A549 (cell line): ENCODE results near the gene SELENOO. TPM values are rescaled to one million over a fixed set of nuclear protein-coding genes. Genes with fewer than 3 reads are reported as not detected.
"Not testable (repeated sequence)": the region's sequence is repeated elsewhere in the genome, so short reads cannot be mapped to it uniquely, and the experiment has no call there.

Source experiments
- ATAC-seq, 2 experiments: fragments of 200-7000 bp in 1 of 2; fragments of >200 bp in 1 of 2; cut with Nextera tagmentation in 1 of 2; cut with Tn5 transposase in 1 of 2; 3 replicates each; pipeline versions ENCODE4 v1.8.0 to v1.9.1; 2018 to 2020; ENCODE audit warnings: mild to moderate bottlenecking in 1 of 2, moderate library complexity in 1 of 2
- CTCF ChIA-PET: fragments of 300-600 bp; sonication (Branson Sonifier 250); formaldehyde crosslinking; extraction: SDS; loops from one replicate; lab custom pipeline; 2021; ENCODE audit warnings: antibody characterized with exemption, inconsistent platforms; lab: Yijun Ruan, JAX
- POLR2A ChIA-PET: fragments of 350-600 bp; formaldehyde crosslinking; extraction: SDS; loops from one replicate; lab custom pipeline; 2021; ENCODE audit warnings: antibody characterized with exemption, inconsistent platforms; lab: Yijun Ruan, JAX
- DNase-seq, 2 experiments: peaks; one replicate each; pipeline versions ENCODE4 v3.0.0 to v3.0.0-alpha.2; 2011 to 2016; ENCODE audit warnings: low read depth in 1 of 2, low spot score in 1 of 2
- FAIRE-seq: peaks from 2 replicates; lab custom pipeline; 2011; peaks lifted over from hg19 to GRCh38; lab: Jason Lieb, UNC
- H3K27ac ChIP-seq, 2 experiments: fragments of >200 bp; sonication (Bioruptor Twin); formaldehyde crosslinking; 3 replicates each; pipeline ENCODE4 v1.5.1; 2016 to 2017
- H3K4me1 ChIP-seq: fragments of >200 bp; sonication (Bioruptor Twin); formaldehyde crosslinking; 3 replicates; pipeline ENCODE4 v1.6.1; 2016
- H3K4me2 ChIP-seq: fragments of >200 bp; sonication (Bioruptor Twin); formaldehyde crosslinking; 3 replicates; pipeline ENCODE4 v1.6.1; 2016
- H3K4me3 ChIP-seq: fragments of >200 bp; sonication (Bioruptor Twin); formaldehyde crosslinking; 3 replicates; pipeline ENCODE4 v1.5.1; 2016
- H3K9me3 ChIP-seq: fragments of >200 bp; sonication (Bioruptor Twin); formaldehyde crosslinking; 3 replicates; pipeline ENCODE4 v1.6.1; 2016
- BHLHE40 ChIP-seq: IDR thresholded peaks from 2 replicates; pipeline ENCODE4 v1.6.1; 2012; ENCODE audit warnings: low read depth, low read length, inconsistent platforms
- CBX2 ChIP-seq: fragments of 200-600 bp; sonication (generic); IDR thresholded peaks from 2 replicates; pipeline ENCODE4 v1.6.1; 2016; ENCODE audit warnings: low read depth, mild to moderate bottlenecking, borderline replicate concordance
- CEBPB ChIP-seq, 2 experiments: fragments of >200 bp in 1 of 2; sonication (Bioruptor Twin) in 1 of 2; formaldehyde crosslinking in 1 of 2; IDR thresholded peaks; 2 replicates each; pipeline ENCODE4 v1.6.1; 2012 to 2016
- CHD2 ChIP-seq: fragments of 150-350 bp; IDR thresholded peaks from 2 replicates; pipeline ENCODE4 v1.6.1; 2014; ENCODE audit warnings: low read length; ENCODE audit not compliant: partially characterized antibody
- EHMT2 ChIP-seq: fragments of 200-600 bp; sonication (generic); IDR thresholded peaks from 2 replicates; pipeline ENCODE4 v1.6.1; 2016; ENCODE audit warnings: antibody characterized with exemption, low read depth, mild to moderate bottlenecking, moderate library complexity
- FOSL2 ChIP-seq, 2 experiments: fragments of 450-650 bp in 1 of 2; fragments of >200 bp in 1 of 2; sonication (Bioruptor Twin) in 1 of 2; formaldehyde crosslinking; IDR thresholded peaks; 2 replicates each; pipeline versions ENCODE4 v1.5.0 to v1.6.1; 2016 to 2020; ENCODE audit warnings: mild to moderate bottlenecking in 1 of 2, moderate library complexity in 1 of 2
- HOXA7 ChIP-seq: fragments of 250-450 bp; sonication (Bioruptor Pico); IDR thresholded peaks from 2 replicates; pipeline ENCODE4 v1.5.0; 2020; ENCODE audit warnings: mild to moderate bottlenecking, moderate library complexity
- HOXB13 ChIP-seq: fragments of 250-450 bp; sonication (Bioruptor Pico); IDR thresholded peaks from 2 replicates; pipeline ENCODE4 v1.5.0; 2020; ENCODE audit warnings: low read depth, mild to moderate bottlenecking, moderate library complexity
- HOXB5 ChIP-seq: fragments of 250-450 bp; sonication (Bioruptor Pico); IDR thresholded peaks from 2 replicates; pipeline ENCODE4 v1.5.0; 2020; ENCODE audit warnings: mild to moderate bottlenecking, moderate library complexity
- JUN ChIP-seq, 2 experiments: fragments of >200 bp; sonication (Bioruptor Twin); formaldehyde crosslinking; IDR thresholded peaks; 2 replicates in 1 of 2; 3 replicates in 1 of 2; pipeline ENCODE4 v1.6.1; 2016 to 2017
- JUNB ChIP-seq: fragments of >200 bp; sonication (Bioruptor Twin); formaldehyde crosslinking; IDR thresholded peaks from 2 replicates; pipeline ENCODE4 v1.6.1; 2016
- MAFK ChIP-seq: fragments of 450-650 bp; IDR thresholded peaks from 2 replicates; pipeline ENCODE4 v1.6.1; 2014; ENCODE audit not compliant: partially characterized antibody
- MAZ ChIP-seq: fragments of 150-350 bp; IDR thresholded peaks from 2 replicates; pipeline ENCODE4 v1.6.1; 2014; ENCODE audit warnings: antibody characterized with exemption, low read depth, low read length, borderline replicate concordance
- POLR2A ChIP-seq: IDR thresholded peaks from 2 replicates; pipeline ENCODE4 v1.6.1; 2012; ENCODE audit warnings: mild to moderate bottlenecking, low read length
- RAD21 ChIP-seq, 2 experiments: fragments of >200 bp in 1 of 2; sonication (Bioruptor Twin) in 1 of 2; formaldehyde crosslinking in 1 of 2; IDR thresholded peaks in 1 of 2; conservative IDR thresholded peaks in 1 of 2; 2 replicates in 1 of 2; 3 replicates in 1 of 2; pipeline ENCODE4 v1.6.1; 2012 to 2018; ENCODE audit warnings: inconsistent platforms in 1 of 2
- RCOR1 ChIP-seq: fragments of 150-350 bp; IDR thresholded peaks from 2 replicates; pipeline ENCODE4 v1.6.1; 2014; ENCODE audit warnings: antibody characterized with exemption, low read length, low read depth
- TP53 ChIP-seq: fragments of 250-450 bp; sonication (Bioruptor Pico); IDR thresholded peaks from 2 replicates; pipeline ENCODE4 v1.5.0; 2021; ENCODE audit warnings: mild to moderate bottlenecking, moderate library complexity
- ZFP36 ChIP-seq: fragments of 450-650 bp; IDR thresholded peaks from 2 replicates; pipeline ENCODE4 v1.6.1; 2014; ENCODE audit warnings: borderline replicate concordance; ENCODE audit not compliant: partially characterized antibody
- WGBS: methylation state at CpG from one replicate; pipeline ENCODE4 v1.1.6; 2017; ENCODE audit errors: missing lambda C conversion rate; 5-methylcytosine and 5-hydroxymethylcytosine counted together
- polyA plus RNA-seq, 4 experiments: library from polyadenylated mRNA; depleted of rRNA in 3 of 4; stranded (reverse); fragments of >200 nt; fragmentation: RNase III in 1 of 4; extraction: RNeasy Plus Mini Kit Qiagen cat#74134 plus additional on column Dnase treatment in 1 of 4; gene quantifications; 2 replicates in 3 of 4; 3 replicates in 1 of 4; pipeline ENCODE4 v1.2.3, GENCODE V29; 2011 to 2017

SELENOO gene
- polyA plus RNA-seq, 2 of the 4 experiments (the other 2 are of a cell fraction), result 7.8 to 14.7 TPM

GRCh38 chr22:50202130-50202666 lies 1.4 kb downstream of the SELENOO start (continued):
- TF ChIP-seq RCOR1, result no peak
- TF ChIP-seq JUNB, result no peak
- no peak for TF ChIP-seq BHLHE40
- TF ChIP-seq POLR2A, result no peak
- TF ChIP-seq RAD21 (conservative IDR thresholded peaks at IDR 0.05 in 1 of 2, IDR thresholded peaks at IDR 0.05 in 1 of 2), result no peak
- no peak for TF ChIP-seq HOXB5
- no peak for TF ChIP-seq TP53 (CRISPR knock-in tag)
- no peak for TF ChIP-seq MAZ
- no peak for TF ChIP-seq FOSL2 (IDR thresholded peaks at IDR 0.05)
- TF ChIP-seq FOSL2 (CRISPR knock-in tag; IDR thresholded peaks at IDR 0.05), result no peak
- no peak for TF ChIP-seq CEBPB (IDR thresholded peaks at IDR 0.05)
- TF ChIP-seq ZFP36, result no peak
- TF ChIP-seq CBX2, result no peak
- no peak for TF ChIP-seq HOXB13 (CRISPR knock-in tag)
- no peak for TF ChIP-seq EHMT2
- TF ChIP-seq CHD2, result no peak

- no peak overlapping the region for H3K27ac ChIP-seq
- H3K4me1 ChIP-seq, result no peaks in the 10 kb centered on the region
- FAIRE-seq, result no peak
- H3K9me3 ChIP-seq, result peaks cover 10% of the 10 kb centered on the region; the same call in 2 of the 3 replicates
- ATAC-seq, result no peak
- H3K4me3 ChIP-seq, result no peak overlapping the region
- no peak for TF ChIP-seq JUN (IDR thresholded peaks at IDR 0.05)
- TF ChIP-seq MAFK, result peak; percentile 39
- TF ChIP-seq, all 56 proteins: peak for 1
- no peak for DNase-seq
- WGBS, result 94% methylated on average over 1 of the region's 1 CpG
- no peak overlapping the region for H3K4me2 ChIP-seq
- ChIA-PET CTCF (interaction anchor here (1.2 kb wide), 1 partner anchor 9 kb away, joined by 3 read pairs; no protein-coding TSS in a partner anchor), POLR2A (no interaction called here)
Observed at GRCh38 chr22:50203288-50203687, 2.5 kb downstream of the SELENOO start.

GRCh38 chr22:50204571-50204970 lies 3.8 kb downstream of the SELENOO start:
- Histone ChIP-seq H3K9me3 (peaks cover 10% of the 10 kb centered on the region; the same call in 2 of the 3 replicates), H3K4me1 (no peaks in the 10 kb centered on the region), H3K4me2 (no peak overlapping the region), H3K4me3 (no peak overlapping the region), H3K27ac (no peak overlapping the region)
- FAIRE-seq (no peak), DNase-seq (no peak), ATAC-seq (no peak)
- WGBS, result 96% methylated on average over 7 of the region's 7 CpGs
- POLR2A ChIA-PET, result no interaction called here
- no peak for TF ChIP-seq HOXA7 (CRISPR knock-in tag)
- no peak for TF ChIP-seq ZFP36
- CTCF ChIA-PET, result interaction anchor here (1.2 to 4.6 kb wide), 2 partner anchors 10 to 57 kb away, joined by 3 to 32 read pairs; no protein-coding TSS in a partner anchor

GRCh38 chr22:50204998-50205397 lies 4.2 kb downstream of the SELENOO start:
- POLR2A ChIA-PET, H3K4me1 ChIP-seq, DNase-seq, H3K27ac ChIP-seq, H3K4me2 ChIP-seq, H3K4me3 ChIP-seq, FAIRE-seq, H3K9me3 ChIP-seq, ATAC-seq: not testable (repeated sequence)
- CTCF ChIA-PET, result interaction anchor here (4.6 kb wide), 1 partner anchor 57 kb away, joined by 32 read pairs; no protein-coding TSS in a partner anchor
- WGBS, result 95% methylated on average over 9 of the region's 9 CpGs
